Activated CD4-positive, alpha-beta T cell treated with anti-CD3 and anti-CD28 coated beads, Interleukin-2, Interleukin-6, amounts not matched to agents 100 ng/mL and 50 ng/mL, durations not matched to agents 16 hours and 8 hours (primary cell): ENCODE data around the gene PIKFYVE.
A peak's percentile ranks its signal among the peaks of the same experiment; 100 is the strongest.
"Not testable (repeated sequence)": the region's sequence is repeated elsewhere in the genome, so short reads cannot be mapped to it uniquely, and the experiment has no call there.

Experiments used
- DNase-seq: peaks from one replicate; pipeline ENCODE4 v3.0.0-alpha.2; 2020

The PIKFYVE gene

GRCh38 chr2:208306291-208306690 is 40.2 kb downstream of the PIKFYVE start:
- no peak for DNase-seq

- DNase-seq = no peak
Measured at GRCh38 chr2:208311321-208311720, 45.3 kb downstream of the PIKFYVE start.

DNA sequence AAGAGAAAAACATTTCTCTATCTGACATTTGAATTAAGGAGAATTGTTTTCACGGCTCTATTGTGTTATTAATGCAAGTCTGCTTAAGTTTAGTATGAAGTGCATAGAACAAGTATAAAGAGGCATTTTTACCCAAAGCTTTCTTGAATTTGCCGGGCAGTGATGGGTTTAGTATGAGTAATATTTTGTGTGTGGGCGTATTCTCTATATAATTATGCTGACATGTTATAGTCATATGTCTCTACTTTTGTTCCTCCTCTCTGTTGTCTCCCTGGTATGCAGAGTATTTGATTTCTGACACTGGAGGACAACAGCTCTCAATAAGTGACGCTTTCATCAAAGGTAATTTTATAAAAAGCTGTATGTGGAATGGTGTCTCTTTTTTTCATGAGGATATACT is 45.9 kb downstream of the PIKFYVE start:
- DNase-seq = peak; percentile 10

DNA sequence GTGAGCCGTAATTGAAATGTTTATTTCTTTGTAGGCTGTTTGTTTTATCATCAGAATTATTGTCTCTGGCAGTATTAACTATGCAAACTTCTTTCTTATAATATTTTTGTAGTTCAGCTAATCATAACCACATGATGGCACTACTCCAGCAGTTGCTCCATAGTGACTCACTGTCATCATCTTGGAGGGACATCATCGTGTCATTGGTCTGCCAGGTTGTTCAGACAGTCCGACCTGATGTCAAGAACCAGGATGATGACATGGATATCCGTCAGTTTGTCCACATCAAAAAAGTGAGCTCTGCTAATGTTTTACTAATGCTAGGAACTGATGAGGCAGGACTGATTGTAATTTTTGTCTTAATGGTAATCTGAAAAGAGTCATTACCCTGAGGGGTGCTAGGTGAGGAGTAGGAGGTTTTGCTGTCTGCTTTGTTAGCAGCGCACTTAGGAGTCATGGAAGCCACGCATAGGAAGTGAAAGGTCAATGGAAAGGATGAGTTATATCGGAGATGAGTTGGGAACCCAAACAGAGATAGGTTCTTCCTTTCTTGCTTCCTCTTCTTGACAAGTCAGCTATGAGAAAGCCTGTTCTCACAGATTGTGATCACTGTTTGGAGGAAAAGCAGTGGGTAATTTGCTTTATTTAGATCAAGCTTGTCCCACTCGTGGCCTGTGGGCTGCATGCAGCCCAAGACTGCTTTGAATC is 49.2 kb downstream of the PIKFYVE start:
- DNase-seq = no peak

GRCh38 chr2:208318127-208318526 is 52.1 kb downstream of the PIKFYVE start:
- DNase-seq = no peak

GRCh38 chr2:208319391-208319790 is 53.3 kb downstream of the PIKFYVE start:
- DNase-seq = peak; percentile 46

- no peak for DNase-seq
Measured at GRCh38 chr2:208320686-208321085, 54.6 kb downstream of the PIKFYVE start.

GRCh38 chr2:208326016-208326415 is 60.0 kb downstream of the PIKFYVE start:
- no peak for DNase-seq

GRCh38 chr2:208329485-208329884 is 63.4 kb downstream of the PIKFYVE start:
- DNase-seq = no peak

GRCh38 chr2:208334230-208334629 is 68.2 kb downstream of the PIKFYVE start:
- no peak for DNase-seq

DNA sequence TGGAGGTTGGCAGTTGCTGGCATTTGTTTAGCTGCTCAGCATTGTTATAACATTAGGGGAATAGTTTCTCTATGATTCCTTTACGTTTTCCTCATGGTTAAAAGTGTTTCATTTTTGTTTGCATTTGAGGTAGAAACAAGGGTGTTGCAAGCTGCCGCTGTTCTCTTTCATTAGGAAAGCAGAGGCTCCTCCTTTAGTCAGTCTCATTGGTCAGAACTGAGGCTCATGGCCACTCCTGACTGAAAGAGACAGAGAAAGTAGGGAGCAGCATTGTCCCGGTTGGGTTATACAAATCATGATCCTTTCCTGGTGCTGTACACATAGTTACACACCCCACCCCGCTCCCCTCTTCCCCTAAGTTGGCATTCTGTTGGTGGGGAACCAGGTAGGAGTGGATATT is 80.7 kb downstream of the PIKFYVE start:
- no peak for DNase-seq

DNA sequence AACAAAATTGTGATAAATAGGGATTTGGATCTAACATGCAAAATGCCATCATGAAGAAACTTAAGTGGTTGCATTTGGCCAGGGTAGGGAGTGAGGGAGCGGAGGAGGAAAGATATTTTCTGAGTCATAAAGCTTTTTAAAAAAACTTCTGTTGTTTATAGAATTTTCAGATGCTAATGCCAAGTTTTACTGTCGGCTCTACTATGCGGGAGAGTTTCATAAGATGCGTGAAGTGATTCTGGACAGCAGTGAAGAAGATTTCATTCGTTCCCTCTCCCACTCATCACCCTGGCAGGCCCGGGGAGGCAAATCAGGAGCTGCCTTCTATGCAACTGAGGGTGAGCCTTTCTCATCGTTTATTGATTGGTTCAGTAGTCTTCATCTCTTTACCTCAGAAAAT is 84.6 kb downstream of the PIKFYVE start:
- DNase-seq = no peak

GRCh38 chr2:208352644-208353567 is 86.9 kb downstream of the PIKFYVE start:
- no peak for DNase-seq

DNA sequence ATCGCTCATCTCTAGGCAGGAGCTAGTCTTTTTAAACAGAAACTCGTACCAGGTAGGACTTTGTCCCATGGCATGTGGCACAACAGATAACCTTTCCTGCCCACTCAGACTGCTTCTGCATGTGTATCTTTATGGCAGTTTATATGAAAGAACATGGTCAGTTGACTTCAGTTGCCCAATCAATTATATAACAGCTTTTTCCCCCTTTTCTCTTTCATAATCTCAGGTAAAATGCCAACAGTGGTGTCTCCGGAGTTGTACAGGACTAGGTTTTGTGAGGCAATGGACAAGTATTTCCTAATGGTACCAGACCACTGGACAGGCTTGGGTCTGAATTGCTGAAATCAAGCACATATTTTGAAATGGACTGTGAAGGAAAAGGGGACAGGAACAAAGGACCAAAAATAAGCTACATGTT is 88.9 kb downstream of the PIKFYVE start:
- DNase-seq = no peak

DNA sequence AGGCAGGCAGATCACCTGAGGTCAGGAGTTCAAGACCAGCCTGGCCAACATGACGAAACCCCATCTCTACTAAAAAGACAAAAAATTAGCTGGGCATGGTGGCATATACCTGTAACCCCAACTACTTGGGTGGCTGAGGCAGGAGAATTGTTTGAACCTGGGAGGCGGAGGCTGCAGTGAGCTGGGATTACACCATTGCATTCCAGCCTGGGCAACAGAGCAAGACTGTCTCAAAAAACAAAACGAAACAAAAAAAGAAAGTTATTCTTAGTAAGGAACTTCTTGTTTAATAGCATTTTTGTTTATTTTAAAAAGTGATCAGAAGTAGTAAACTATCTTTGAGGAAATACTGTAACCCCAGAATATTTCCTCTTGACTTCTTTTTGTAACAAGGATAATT is 90.4 kb downstream of the PIKFYVE start:
- not testable (repeated sequence) for DNase-seq

DNA sequence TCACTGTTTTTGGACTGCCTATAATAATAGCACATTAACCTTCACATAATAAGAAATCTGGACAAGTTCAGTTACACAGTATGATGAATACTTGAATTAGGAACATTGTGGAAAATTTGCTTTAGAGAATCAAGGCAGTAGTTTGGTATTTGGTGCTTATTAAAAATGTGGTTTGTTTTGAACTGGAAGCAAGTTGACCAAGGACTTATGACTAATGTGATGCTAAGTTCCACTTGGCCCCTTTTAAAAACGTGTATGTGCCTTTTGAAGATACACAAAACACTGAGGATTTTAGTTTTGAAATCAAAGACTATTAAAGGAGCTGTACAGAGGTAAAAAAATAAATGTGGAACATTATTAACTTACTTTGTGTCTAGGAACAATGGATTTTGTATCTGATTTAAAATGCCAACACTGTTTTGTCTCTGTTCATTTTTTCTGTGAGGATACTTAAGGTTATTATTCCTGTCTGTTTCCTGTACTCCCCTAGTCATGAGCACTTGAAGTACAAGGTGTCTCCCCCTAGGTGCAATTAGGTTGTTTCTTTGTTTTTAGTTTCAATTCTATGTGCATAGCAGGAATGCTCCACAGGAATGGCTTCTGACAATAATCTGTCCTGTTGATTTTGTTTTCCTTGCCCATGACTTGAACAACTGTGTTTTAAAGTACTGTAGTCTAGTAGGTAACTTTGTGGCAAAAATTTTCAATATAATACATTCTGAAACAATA is 91.0 kb downstream of the PIKFYVE start:
- no peak for DNase-seq

GRCh38 chr2:208358758-208359631 is 92.9 kb downstream of the PIKFYVE start:
- DNase-seq = no peak

DNA sequence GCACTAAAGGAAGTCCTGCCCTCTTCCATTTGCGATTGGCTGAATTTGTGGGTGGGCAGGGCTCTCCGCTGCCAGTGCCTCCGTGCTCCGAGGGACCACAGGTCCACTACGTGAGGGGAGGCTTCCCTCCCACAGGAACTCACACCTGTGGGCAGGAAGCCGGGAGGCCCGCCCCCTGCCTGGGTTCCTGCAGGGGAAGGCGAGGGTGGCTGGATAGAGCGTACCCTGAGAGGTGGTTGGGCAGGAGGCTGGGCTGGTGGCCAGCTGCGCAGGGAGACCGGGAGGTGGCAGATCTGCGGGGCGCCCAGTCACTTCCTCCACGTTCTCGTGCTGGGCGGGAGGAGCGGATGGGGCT is 93.6 kb downstream of the PIKFYVE start:
- DNase-seq = no peak

GRCh38 chr2:208360259-208361076 is 94.4 kb downstream of the PIKFYVE start:
- DNase-seq = no peak

- DNase-seq = no peak
Measured at GRCh38 chr2:208361077-208361441, 95.0 kb downstream of the PIKFYVE start.

DNA sequence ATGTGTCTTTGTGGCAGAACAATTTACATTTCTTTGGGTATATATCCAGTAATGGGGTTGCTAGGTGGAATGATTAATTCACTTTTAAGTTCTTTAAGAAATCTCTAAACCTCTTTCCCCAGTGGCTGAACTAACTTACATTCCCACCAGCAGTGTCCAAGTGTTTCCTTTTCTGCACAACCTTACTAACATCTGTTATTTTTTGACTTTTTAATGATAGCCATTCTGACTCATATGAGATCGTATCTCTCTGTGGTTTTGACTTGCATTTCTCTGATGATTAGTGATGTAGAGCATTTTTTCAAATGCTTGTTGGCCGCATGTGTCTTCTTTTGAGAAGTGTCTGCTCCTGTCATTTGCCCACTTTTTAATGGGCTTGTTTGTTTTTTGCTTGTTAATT is 97.4 kb downstream of the PIKFYVE start:
- peak; percentile 44 for DNase-seq
